Esophagus muscularis mucosa (tissue), 4 donors: ENCODE results near the gene OGFOD3. TPM values are rescaled to one million over a fixed set of nuclear protein-coding genes. Genes with fewer than 3 reads are reported as not detected.

ENCODE experiments used
- DNase-seq: peaks from one replicate; pipeline ENCODE4 v3.0.0-alpha.2; 2017; ENCODE audit errors: extremely low spot score
- H3K27ac ChIP-seq, 4 donors: fragments of 200-600 bp; sonication (generic); replicated peaks in 1 of 4; 1 replicate in 3 of 4; 2 replicates in 1 of 4; pipeline ENCODE4 v1.5.1; 2016 to 2019; ENCODE audit warnings: mild to moderate bottlenecking in 1 of 4
- H3K27me3 ChIP-seq, 4 donors: fragments of 200-600 bp; sonication (generic); one replicate each; pipeline versions ENCODE4 v1.5.1 to v1.6.0; 2016 to 2019
- H3K36me3 ChIP-seq, 4 donors: fragments of 200-600 bp; sonication (generic); one replicate each; pipeline ENCODE4 v1.5.1; 2016 to 2019
- H3K4me1 ChIP-seq, 4 donors: fragments of 200-600 bp; sonication (generic); one replicate each; pipeline ENCODE4 v1.5.1; 2016 to 2019
- H3K4me3 ChIP-seq, 4 donors: fragments of 200-600 bp; sonication (generic); 1 replicate in 2 of 4; 2 replicates in 2 of 4; pipeline ENCODE4 v1.5.1; 2016 to 2019; ENCODE audit warnings: mild to moderate bottlenecking in 4 of 4, moderate library complexity in 1 of 4
- H3K9me3 ChIP-seq, 4 donors: fragments of 200-600 bp; sonication (generic); 1 replicate in 3 of 4; 2 replicates in 1 of 4; pipeline ENCODE4 v1.5.1; 2016 to 2019
- CTCF ChIP-seq, 3 experiments: fragments of 200-600 bp in 2 of 3; fragments of 450-650 bp in 1 of 3; sonication (generic) in 2 of 3; IDR thresholded peaks; one replicate each; pipeline ENCODE4 v1.5.1; 2017 to 2019; ENCODE audit warnings: antibody characterized with exemption in 3 of 3, mild to moderate bottlenecking in 2 of 3, moderate library complexity in 1 of 3
- EP300 ChIP-seq: sonication (generic); formaldehyde crosslinking; IDR thresholded peaks from one replicate; pipeline ENCODE4 v1.6.1; 2017; ENCODE audit warnings: antibody characterized with exemption
- POLR2A ChIP-seq: fragments of 450-650 bp; IDR thresholded peaks from one replicate; pipeline ENCODE4 v1.6.1; 2017; ENCODE audit warnings: antibody characterized with exemption, moderate library complexity, mild to moderate bottlenecking, low read depth
- POLR2AphosphoS5 ChIP-seq, 2 donors: sonication (generic); formaldehyde crosslinking; IDR thresholded peaks; one replicate each; pipeline ENCODE4 v1.6.1; 2017; ENCODE audit warnings: antibody characterized with exemption in 2 of 2
- WGBS: methylation state at CpG from one replicate; pipeline ENCODE4 v1.1.5; 2018; 5-methylcytosine and 5-hydroxymethylcytosine counted together
- intact Hi-C: fragments of 100-400 bp; cut with DNase I; formaldehyde crosslinking; loops from one replicate; pipeline ENCODE4 v1.15.1; 2023
- total RNA-seq, 4 donors: library from RNA; depleted of rRNA; stranded (reverse); fragments of >200 nt; gene quantifications; one replicate each; pipeline versions ENCODE4 v1.1.0 to v1.2.1, GENCODE V29; 2016

OGFOD3 gene
- total RNA-seq, 4 donors from 2014 or later: 21.6 to 35.3 (median 28.5) TPM

DNA sequence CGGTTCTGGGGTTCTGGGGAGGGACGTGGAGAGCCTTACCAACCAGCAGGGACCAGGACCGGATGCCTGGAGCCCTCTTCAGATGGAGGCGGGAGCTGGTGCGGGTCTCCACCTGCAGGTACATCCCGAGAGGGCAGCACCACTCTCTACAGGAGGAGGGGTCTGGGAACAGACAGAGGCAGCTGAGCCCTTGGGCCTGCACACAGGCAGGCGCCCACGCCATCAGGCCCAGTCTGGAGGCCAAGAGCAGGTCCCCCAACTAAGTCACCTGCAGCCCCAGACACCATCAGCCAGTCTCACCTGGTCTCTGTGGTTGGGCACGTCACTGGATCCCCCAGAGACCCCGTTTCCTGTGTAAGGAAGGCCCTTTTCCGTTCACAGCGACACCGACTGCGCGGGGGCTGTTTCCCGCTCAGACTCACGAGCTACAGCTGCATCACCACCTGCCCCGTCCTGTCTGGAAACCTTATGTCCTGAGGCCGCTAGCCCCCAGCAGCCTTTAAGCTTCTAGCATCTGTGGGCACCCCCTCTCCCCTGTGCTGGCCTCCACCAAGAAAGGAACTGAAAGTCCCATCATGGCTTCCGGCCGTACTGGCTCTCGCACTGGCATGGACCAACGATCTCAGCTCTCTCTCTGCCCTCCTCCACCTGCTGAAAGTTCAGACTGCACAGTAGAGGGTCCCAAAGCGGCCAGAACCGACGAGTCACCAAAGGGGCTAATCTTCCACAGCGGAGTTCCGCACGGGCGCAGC, 30.9 kb upstream of the OGFOD3 start:
- peak overlapping the region; percentile 84 to 97 (median 90) for H3K27ac ChIP-seq
- no peak for DNase-seq
- peaks cover 0 to 31% (median 20%) of the 10 kb centered on the region in 4 donors for H3K36me3 ChIP-seq
- intact Hi-C loops: no loop called here
- no peaks in the 10 kb centered on the region for H3K27me3 ChIP-seq
- 76% methylated on average over 22 of the region's 30 CpGs for WGBS
- H3K9me3 ChIP-seq: no peaks in the 10 kb centered on the region
- peak overlapping the region; percentile 73 to 97 (median 84) for H3K4me3 ChIP-seq
- TF ChIP-seq EP300: no peak
- TF ChIP-seq POLR2AphosphoS5 (IDR thresholded peaks at IDR 0.05): peak; percentile 30 to 46
- peaks cover 13 to 49% (median 47%) of the 10 kb centered on the region in 4 donors for H3K4me1 ChIP-seq

DNA sequence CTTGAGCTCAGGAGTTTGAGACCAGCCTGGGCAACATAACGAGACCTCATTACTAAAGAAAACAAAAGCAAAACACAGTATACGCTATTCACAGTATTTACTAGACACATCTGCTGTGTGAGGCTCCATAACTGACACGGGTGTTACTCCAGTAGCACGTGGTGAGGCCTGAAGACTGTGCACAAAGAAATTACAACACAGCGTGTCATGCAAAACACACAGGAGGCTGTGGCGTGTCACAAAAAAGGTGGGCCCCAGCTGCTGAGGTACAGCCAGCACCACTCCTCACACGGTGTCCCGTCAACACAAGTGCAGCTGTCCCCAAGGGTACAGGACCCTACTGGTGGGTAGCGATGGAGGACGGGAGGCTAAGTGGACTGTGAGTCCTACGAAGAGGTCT, 29.5 kb upstream of the OGFOD3 start:
- Histone ChIP-seq H3K9me3 (no peaks in the 10 kb centered on the region), H3K4me3 (no peak overlapping the region), H3K4me1 (peaks cover 13 to 49% (median 47%) of the 10 kb centered on the region in 4 donors), H3K27me3 (no peaks in the 10 kb centered on the region), H3K27ac (no peak overlapping the region), H3K36me3 (peaks cover 0 to 46% (median 35%) of the 10 kb centered on the region in 4 donors)
- intact Hi-C loops: no loop called here
- DNase-seq: no peak
- TF ChIP-seq POLR2A (no peak), POLR2AphosphoS5 (IDR thresholded peaks at IDR 0.05) (no peak), CTCF (IDR thresholded peaks at IDR 0.05) (no peak), EP300 (no peak)
- WGBS: 90% methylated on average over 11 of the region's 11 CpGs

GRCh38 chr17:82446649-82447048, 28.3 kb upstream of the OGFOD3 start:
- no peaks in the 10 kb centered on the region for H3K27me3 ChIP-seq
- no peak for TF ChIP-seq POLR2AphosphoS5 (IDR thresholded peaks at IDR 0.05)
- no peak for TF ChIP-seq EP300
- no peak for TF ChIP-seq CTCF (IDR thresholded peaks at IDR 0.05)
- TF ChIP-seq POLR2A: no peak
- H3K4me1 ChIP-seq: peaks cover 11 to 45% (median 43%) of the 10 kb centered on the region in 4 donors
- no peak for DNase-seq
- peaks cover 7 to 58% (median 47%) of the 10 kb centered on the region in 4 donors for H3K36me3 ChIP-seq
- 90% methylated on average over 7 of the region's 12 CpGs for WGBS
- H3K9me3 ChIP-seq: no peaks in the 10 kb centered on the region
- no peak overlapping the region for H3K27ac ChIP-seq
- no peak overlapping the region for H3K4me3 ChIP-seq
- intact Hi-C loops: no loop called here

- intact Hi-C loops: no loop called here
- no peak for DNase-seq
- Histone ChIP-seq H3K36me3 (peaks cover 7 to 61% (median 49%) of the 10 kb centered on the region in 4 donors), H3K4me3 (no peak overlapping the region), H3K4me1 (peaks cover 6 to 43% (median 41%) of the 10 kb centered on the region in 4 donors), H3K27me3 (no peaks in the 10 kb centered on the region), H3K27ac (peak overlapping the region in 2 of 4 donors; percentile 36 to 40), H3K9me3 (no peaks in the 10 kb centered on the region)
- WGBS: 95% methylated on average over 15 of the region's 15 CpGs
- TF ChIP-seq POLR2A: no peak
- no peak for TF ChIP-seq CTCF (IDR thresholded peaks at IDR 0.05)
- no peak for TF ChIP-seq EP300
- TF ChIP-seq POLR2AphosphoS5 (IDR thresholded peaks at IDR 0.05): no peak
These were observed 27.7 kb upstream of the OGFOD3 start for GRCh38 chr17:82446124-82446523.

DNA sequence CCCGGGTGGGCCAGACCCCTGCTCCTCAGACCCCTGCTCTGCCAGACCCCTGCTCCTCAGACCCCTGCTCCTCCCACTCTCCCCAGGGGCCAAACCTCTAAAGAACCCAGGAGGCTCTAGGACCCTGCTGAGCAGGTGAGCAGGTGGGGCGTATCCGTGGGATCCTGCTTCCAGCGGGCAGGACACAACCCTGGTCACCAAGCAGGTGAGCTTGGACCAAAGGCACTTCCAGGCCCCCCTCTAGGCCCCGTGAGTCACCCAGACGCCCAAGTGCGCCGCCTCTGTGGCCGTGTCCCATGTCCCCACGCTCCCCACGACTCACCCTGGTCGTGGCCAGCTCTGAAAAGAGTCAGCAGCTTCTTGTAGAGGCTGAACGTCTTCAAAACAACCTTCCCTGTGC, 27.2 kb upstream of the OGFOD3 start:
- Histone ChIP-seq H3K27me3 (no peaks in the 10 kb centered on the region), H3K27ac (peak overlapping the region in 3 of 4 donors; percentile 18 to 40 (median 36)), H3K4me1 (peaks cover 5 to 46% (median 44%) of the 10 kb centered on the region in 4 donors), H3K36me3 (peaks cover 7 to 64% (median 49%) of the 10 kb centered on the region in 4 donors), H3K9me3 (no peaks in the 10 kb centered on the region), H3K4me3 (no peak overlapping the region)
- no peak for DNase-seq
- 85% methylated on average over 9 of the region's 13 CpGs for WGBS
- intact Hi-C loops: no loop called here
- TF ChIP-seq CTCF (IDR thresholded peaks at IDR 0.05) (no peak), EP300 (no peak), POLR2AphosphoS5 (IDR thresholded peaks at IDR 0.05) (no peak), POLR2A (no peak)
